Ishikawa (cell line): Measurements from ENCODE around the gene ABCB11.

Experiments used
- EGR1 ChIP-seq: IDR thresholded peaks from 2 replicates; pipeline ENCODE4 v1.6.1; 2012
- EP300 ChIP-seq: IDR thresholded peaks from 2 replicates; pipeline ENCODE4 v1.6.1; 2012; ENCODE audit warnings: borderline replicate concordance
- FOXM1 ChIP-seq: IDR thresholded peaks from 2 replicates; pipeline ENCODE4 v1.6.1; 2012; ENCODE audit warnings: low read depth, borderline replicate concordance
- MAX ChIP-seq: IDR thresholded peaks from 2 replicates; pipeline ENCODE4 v1.6.1; 2012
- NFIC ChIP-seq: IDR thresholded peaks from 2 replicates; pipeline ENCODE4 v1.6.1; 2012
- TAF1 ChIP-seq: IDR thresholded peaks from 2 replicates; pipeline ENCODE4 v1.6.1; 2012; ENCODE audit warnings: low read depth, mild to moderate bottlenecking
- TCF12 ChIP-seq: IDR thresholded peaks from 2 replicates; pipeline ENCODE4 v1.6.1; 2012; ENCODE audit warnings: low read depth
- TEAD4 ChIP-seq: IDR thresholded peaks from 2 replicates; pipeline ENCODE4 v1.6.1; 2012
- YY1 ChIP-seq: IDR thresholded peaks from 2 replicates; pipeline ENCODE4 v1.6.1; 2012; ENCODE audit warnings: low read depth
- TF ChIP-seq, protein P1 (sequence below): IDR thresholded peaks from 2 replicates; pipeline ENCODE4 v1.6.1; 2012; ENCODE audit warnings: low read depth, mild to moderate bottlenecking

- TF ChIP-seq MAX (no peak), TEAD4 (no peak), EP300 (no peak), FOXM1 (no peak), TCF12 (no peak), NFIC (no peak), YY1 (no peak), EGR1 (no peak), TAF1 (no peak)
- TF ChIP-seq, protein P1, sequence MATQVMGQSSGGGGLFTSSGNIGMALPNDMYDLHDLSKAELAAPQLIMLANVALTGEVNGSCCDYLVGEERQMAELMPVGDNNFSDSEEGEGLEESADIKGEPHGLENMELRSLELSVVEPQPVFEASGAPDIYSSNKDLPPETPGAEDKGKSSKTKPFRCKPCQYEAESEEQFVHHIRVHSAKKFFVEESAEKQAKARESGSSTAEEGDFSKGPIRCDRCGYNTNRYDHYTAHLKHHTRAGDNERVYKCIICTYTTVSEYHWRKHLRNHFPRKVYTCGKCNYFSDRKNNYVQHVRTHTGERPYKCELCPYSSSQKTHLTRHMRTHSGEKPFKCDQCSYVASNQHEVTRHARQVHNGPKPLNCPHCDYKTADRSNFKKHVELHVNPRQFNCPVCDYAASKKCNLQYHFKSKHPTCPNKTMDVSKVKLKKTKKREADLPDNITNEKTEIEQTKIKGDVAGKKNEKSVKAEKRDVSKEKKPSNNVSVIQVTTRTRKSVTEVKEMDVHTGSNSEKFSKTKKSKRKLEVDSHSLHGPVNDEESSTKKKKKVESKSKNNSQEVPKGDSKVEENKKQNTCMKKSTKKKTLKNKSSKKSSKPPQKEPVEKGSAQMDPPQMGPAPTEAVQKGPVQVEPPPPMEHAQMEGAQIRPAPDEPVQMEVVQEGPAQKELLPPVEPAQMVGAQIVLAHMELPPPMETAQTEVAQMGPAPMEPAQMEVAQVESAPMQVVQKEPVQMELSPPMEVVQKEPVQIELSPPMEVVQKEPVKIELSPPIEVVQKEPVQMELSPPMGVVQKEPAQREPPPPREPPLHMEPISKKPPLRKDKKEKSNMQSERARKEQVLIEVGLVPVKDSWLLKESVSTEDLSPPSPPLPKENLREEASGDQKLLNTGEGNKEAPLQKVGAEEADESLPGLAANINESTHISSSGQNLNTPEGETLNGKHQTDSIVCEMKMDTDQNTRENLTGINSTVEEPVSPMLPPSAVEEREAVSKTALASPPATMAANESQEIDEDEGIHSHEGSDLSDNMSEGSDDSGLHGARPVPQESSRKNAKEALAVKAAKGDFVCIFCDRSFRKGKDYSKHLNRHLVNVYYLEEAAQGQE = no peak
These were observed 123.0 kb downstream of the ABCB11 start for GRCh38 chr2:168907940-168908662.
